GM12872 (cell line): Measurements from ENCODE around the gene SKAP1.

Experiments
- TF ChIP-seq, protein P1 (sequence below): IDR thresholded peaks from 3 replicates; pipeline ENCODE4 v1.5.1; 2011; ENCODE audit warnings: low read depth, mild to moderate bottlenecking, low read length, moderate library complexity; ENCODE audit not compliant: insufficient read depth

SKAP1 gene

DNA sequence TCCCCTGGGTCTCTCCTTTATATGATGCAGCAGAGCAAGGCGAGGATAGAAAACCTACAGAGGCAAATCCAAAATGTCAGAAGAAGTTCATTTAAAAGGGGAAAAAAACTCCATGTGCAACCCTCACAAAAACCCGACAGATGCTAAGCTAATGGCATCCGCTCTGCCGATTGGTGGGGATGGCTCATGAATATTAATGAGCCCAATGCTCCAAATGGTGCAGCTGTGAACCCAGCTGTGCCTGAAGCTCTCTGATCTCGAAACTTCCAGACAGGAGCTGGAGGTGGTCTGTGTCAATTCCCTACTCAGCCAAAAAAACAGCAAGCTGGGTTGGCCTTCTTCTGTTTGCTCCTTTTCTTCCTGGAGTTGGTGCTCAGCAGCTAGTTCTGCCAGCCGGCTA, 306.9 kb downstream of the SKAP1 start:
- TF ChIP-seq, protein P1, sequence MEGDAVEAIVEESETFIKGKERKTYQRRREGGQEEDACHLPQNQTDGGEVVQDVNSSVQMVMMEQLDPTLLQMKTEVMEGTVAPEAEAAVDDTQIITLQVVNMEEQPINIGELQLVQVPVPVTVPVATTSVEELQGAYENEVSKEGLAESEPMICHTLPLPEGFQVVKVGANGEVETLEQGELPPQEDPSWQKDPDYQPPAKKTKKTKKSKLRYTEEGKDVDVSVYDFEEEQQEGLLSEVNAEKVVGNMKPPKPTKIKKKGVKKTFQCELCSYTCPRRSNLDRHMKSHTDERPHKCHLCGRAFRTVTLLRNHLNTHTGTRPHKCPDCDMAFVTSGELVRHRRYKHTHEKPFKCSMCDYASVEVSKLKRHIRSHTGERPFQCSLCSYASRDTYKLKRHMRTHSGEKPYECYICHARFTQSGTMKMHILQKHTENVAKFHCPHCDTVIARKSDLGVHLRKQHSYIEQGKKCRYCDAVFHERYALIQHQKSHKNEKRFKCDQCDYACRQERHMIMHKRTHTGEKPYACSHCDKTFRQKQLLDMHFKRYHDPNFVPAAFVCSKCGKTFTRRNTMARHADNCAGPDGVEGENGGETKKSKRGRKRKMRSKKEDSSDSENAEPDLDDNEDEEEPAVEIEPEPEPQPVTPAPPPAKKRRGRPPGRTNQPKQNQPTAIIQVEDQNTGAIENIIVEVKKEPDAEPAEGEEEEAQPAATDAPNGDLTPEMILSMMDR: no peak

DNA sequence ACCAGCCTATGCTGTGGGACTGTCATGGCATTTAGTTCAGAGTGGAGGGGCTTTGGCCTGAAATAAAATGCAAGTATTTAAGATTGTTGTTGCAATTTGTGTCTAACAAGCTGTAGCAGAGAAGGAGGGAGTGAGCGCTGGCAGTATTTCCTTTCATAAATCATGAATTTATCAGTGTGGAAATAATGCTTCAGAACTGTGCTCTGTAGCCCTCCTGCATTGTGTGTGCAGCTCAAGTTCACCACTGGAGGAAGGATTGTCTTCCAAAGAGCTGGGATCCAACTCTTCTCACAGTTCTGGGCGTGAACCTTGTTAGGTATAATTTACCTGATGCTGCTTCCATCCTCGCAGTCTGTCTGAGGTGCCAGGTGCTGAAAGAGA, 307.4 kb downstream of the SKAP1 start:
- TF ChIP-seq, protein P1: no peak

DNA sequence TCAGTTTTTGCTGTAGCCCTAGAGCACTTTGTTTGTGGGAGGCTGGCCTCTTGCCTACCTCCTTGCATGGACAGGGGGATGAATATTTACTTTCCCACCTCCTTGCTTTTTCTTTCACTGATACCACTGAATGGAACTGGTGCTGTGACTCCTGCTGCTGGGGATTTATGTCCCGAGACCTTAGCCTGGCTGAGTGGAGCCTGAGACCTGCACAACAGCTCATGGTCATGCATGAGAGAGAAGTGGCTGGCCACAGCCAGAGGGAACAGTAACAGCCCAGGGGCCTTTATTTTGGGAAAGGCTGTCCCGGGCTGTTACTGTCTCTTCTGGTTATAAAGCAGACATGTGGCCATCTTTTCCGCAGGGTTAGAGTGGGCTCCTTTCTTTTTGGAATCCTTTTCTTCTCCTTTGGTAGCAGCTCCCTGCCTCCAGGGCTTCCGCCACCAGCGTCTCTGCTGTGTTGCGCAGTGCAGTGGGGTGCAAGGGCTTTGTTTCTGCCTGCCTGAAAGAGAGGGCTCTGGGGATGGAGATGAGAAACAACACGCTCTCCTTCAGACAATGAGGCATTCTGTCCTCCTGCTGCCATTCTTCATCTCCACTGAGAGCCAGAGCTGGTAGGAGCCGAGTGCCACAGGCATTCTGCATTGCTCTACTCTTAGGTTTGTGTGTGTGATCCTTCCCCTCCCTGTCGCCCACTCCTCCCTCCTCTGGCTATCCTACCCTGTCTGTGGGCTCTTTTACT, 307.9 kb downstream of the SKAP1 start:
- TF ChIP-seq, protein P1: no peak

DNA sequence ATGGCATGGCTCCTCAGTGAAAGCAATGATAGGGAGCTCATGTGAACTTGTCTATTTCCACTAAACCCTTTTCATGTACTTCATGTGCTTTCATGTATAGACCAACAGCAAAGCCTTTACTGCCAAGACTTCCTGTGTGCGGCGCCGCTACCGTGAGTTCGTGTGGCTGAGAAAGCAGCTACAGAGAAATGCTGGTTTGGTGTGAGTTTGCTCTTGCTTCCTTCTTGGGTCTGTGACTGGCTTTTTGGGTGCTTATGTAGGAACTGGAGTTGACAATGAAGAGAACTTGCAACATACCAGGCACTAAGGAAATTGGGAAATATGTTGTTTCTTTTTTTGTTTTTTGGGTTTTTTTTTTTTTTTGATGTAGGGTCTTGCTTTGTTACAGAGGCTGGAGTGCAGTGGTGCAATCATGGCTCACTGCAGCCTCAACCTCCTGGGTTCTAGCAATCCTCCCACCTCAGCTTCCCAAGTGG, 316.8 kb downstream of the SKAP1 start:
- TF ChIP-seq, protein P1: no peak

DNA sequence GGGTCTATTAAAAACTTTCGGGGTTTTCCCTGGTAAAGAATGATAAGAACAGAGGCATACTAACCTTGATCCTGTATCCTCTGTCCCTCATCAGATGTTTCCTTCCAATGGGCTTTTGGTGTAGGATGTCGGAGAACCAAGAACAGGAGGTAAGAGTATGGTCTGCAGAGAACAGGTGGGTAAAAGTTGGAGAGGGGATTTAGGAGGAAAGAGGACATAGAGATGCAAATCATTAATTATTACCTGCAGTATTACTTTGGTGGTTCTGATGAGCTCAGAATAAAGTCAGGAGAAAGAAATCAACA, 318.1 kb downstream of the SKAP1 start:
- TF ChIP-seq, protein P1: no peak

DNA sequence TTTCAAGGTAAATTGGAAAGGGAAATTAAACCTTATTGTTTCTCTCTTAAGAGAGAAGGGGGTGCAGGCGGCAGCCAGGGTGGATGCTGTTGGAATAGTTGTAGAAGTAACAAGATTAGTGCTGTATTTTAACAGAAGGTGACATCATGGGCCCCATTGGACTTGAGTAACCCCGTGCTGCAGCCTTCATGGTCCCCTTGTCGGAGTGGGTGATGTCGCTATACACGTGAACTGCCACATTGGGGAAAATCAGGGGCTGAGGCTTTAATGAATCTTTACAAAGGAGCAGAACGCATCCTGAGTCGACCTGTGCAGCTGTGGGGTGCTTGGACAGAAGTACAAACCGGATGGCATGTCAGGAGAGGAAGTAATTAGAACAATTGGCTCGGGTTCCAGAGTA, 319.3 kb downstream of the SKAP1 start:
- TF ChIP-seq, protein P1: no peak

DNA sequence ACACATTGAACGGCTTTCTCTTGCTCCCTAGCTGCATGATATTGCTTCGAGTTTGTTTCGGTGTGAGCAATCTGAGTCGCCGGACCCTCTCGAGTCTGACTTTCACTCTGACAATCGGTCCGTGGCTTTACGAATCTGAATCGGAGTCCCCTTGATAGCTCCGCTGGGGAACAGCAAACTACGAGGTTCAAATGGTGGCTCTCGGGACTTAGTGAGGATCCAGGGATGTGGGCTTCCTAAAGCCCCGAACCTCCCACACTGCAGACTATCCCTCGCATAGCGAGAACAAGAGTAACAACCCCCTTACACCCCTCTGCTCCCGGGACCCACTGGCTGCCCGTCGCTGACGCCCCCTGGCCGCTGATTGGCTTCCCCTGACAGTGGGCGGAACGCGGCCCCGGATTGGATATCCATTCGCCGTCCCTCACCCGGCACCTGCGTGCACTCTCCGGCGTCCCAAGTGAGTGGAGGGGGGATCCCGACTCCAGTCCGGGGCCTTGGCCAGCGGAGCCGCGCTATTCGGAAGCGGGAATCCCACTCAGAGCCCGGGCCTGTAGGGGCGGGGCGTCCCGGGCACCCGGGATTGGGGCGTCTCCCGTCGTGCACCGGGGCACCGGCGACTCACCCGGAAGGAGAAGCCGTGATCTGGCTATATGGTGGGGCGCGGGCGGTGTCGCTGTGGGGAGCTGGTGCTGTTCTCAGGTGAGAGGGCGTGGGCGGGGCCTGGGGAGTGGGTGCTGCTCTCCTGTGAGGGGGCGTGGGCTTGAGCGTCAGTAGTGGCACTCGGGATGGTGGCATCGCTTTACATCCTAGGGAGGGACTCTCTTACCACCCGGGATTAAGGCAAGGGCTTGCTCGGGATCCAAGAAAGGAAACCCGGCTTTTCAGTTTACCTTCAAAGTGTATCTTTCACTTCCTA, 322.6 kb downstream of the SKAP1 start, which contains the start of gene SNX11:
TSS of gene SNX11 (plus strand) at position 630 of the 919 bp plus-strand sequence. CDS start 4,278 bp downstream, outside the sequence.
- TF ChIP-seq, protein P1: 0 out of 3 replicates have a peak, but pooled peaks have one; percentile 9
